A549 treated with Hydrocortisone at 1 μM for 4 hours (cell line): ENCODE data around the gene TSPEAR. TPM values are rescaled to one million over a fixed set of nuclear protein-coding genes. Genes with fewer than 3 reads are reported as not detected.

ENCODE experiments used
- total RNA-seq: library from RNA; stranded (reverse); fragments of 200-300 nt; extraction: Qiagen RNA extraction; gene quantifications from 5 replicates; pipeline ENCODE4 v1.2.3, GENCODE V29; 2022

Gene TSPEAR
- total RNA-seq, 1 experiment from 2014 or later, result not detected

DNA sequence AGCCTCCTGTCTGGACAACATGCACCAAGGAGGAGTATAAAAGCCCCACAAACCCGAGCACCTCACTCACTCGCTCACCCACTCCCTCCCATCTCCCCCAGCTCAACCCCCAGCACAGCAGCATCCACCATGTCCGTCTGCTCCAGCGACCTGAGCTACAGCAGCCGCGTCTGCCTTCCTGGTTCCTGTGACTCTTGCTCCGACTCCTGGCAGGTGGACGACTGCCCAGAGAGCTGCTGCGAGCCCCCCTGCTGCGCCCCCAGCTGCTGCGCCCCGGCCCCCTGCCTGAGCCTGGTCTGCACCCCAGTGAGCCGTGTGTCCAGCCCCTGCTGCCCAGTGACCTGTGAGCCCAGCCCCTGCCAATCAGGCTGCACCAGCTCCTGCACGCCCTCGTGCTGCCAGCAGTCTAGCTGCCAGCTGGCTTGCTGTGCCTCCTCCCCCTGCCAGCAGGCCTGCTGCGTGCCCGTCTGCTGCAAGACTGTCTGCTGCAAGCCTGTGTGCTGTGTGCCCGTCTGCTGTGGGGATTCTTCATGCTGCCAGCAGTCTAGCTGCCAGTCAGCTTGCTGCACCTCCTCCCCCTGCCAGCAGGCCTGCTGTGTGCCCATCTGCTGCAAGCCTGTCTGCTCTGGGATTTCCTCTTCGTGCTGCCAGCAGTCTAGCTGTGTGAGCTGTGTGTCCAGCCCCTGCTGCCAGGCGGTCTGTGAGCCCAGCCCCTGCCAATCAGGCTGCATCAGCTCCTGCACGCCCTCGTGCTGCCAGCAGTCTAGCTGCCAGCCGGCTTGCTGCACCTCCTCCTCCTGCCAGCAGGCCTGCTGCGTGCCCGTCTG lies 137.5 kb downstream of the TSPEAR start, which contains the start of gene KRTAP10-4:
KRTAP10-4 (plus strand) TSS at position 100 of the 827 bp plus-strand sequence; CDS start at position 130, 30 bp downstream.

DNA sequence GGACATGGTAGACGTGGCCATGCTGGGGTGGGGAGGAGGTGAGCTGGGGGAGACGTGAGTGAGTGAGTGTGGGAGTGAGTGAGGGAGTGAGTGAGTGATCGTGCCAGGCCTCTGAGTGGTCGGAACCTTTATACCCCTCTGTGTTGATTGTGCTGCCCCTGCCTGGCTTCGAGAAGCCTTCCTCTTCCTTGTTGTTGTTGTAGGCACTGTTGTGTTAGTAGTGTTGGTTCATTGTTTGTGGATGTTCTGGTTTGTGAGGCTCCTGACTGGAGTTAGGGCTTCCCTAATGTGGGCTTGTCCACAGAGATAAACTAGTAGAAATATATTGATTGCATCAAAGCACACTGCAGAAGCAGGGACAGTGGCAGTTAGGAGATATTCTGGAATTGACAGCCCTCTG lies 152.7 kb downstream of the TSPEAR start, which contains the start of gene KRTAP10-3:
KRTAP10-3 (minus strand) TSS at position 101 of the 400 bp plus-strand sequence; CDS start at position 21, 80 bp downstream.

DNA sequence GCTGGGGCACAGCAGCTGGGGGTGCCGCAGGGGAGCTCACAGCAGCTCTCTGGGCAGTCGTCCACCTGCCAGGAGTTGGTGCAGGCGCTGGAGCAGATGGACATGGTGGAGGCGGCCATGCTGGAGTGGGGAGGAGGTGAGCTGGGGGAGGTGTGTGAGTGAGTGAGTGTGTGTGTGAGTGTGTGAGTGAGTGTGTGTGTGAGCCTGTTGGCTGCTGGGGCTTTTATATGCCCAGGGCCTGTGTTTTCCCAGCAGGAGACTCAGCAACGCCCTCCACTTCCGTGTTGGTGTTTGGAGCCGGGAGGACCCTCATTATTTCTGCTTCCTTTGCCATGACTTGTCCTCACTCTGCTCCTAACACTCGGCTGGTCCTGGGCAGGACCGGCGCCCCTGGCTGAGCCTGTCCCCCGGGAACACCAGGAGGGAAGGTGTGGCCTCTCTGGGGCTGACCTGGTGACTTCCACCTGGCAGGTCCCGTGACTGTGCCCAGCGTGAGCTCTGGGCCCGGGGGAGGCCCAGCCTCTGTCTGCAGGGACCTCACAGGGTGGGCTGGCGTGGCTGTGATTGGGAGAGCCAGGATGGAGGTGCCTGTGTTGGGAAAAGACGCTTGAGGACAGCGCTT lies 159.9 kb downstream of the TSPEAR start, which contains the start of gene KRTAP10-2:
KRTAP10-2 (minus strand) TSS at position 166 of the 622 bp plus-strand sequence; CDS start at position 119, 47 bp downstream.

DNA sequence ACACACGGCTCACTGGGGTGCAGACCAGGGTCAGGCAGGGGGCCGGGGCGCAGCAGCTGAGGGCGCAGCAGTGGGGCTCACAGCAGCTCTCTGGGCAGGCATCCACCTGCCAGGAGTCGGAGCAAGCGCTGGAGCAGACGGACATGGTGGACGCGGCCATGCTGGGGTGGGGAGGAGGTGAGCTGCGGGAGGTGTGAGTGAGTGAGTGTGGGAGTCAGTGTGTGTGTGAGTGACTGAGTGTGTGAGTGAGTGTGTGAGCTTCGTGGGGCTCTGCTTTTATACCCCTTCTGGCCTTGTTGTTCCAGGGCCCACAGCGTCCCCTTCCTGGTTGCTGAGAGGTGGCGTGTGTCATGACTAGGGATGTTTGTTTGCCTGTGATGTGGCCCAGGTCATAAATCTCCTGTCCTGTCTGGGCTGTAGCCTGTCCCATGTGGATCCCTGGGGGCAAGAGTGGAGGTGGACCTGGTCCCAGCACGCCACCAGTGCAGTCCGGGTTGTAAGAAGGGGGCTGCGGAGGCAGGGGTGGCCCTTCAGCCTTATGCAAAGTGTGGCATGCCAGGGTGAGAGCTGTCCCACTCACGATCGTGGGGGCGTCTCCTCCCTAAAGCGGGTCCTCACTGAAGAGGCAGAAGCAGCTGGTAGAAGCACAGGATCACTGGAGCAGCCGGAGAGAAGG lies 171.2 kb downstream of the TSPEAR start, which contains the start of gene KRTAP10-1:
KRTAP10-1 (minus strand) TSS at position 205 of the 676 bp plus-strand sequence; CDS start at position 160, 45 bp downstream.

DNA sequence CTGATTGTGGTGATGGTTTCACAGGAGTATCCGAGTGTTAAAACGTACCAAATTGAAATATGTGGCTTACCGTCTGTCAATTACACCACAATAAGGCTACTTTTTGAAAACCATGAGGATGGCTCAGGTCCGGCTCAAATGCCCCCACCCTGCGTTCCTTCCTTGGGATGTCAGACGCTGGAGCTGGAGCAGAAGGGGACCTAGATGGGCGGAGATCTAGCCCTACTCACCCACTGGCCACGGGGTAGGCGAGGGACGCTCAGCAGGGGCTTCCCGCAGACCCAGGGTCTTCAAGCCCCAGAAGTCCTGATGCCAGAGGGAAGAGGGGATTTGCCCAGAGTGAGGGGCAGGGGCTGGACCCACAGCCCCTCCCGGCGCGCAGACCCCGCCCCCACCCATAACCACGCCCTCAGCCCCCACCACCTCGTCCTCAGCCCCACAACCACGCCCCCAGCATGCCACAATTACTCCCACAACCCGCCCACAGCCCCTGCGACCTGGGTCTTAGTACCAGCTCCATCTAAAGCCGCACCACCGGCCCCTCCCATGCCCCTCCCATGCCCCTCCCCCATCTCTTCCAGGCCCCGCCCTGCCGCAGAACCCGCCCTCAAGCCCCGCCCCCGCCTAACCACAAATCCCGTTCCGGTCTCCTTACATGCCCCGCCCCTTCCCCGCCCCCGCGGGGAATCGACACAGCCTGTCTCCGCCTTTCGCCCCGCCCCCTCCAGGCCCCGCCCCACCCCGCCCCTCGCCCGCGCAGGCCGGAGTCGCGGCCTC lies 256.4 kb downstream of the TSPEAR start, which contains the start of gene LRRC3:
LRRC3 (plus strand) TSS at position 764 of the 777 bp plus-strand sequence. CDS start 1,135 bp downstream, outside the sequence.

Other genes with a start within 250 kb of the TSPEAR start
- gene KRTAP10-1, start 171.4 kb downstream of the TSPEAR start, total RNA-seq, result not detected in 5 replicates
- gene KRTAP10-2, start 160.1 kb downstream of the TSPEAR start, total RNA-seq, result not detected in 5 replicates
- not detected in 5 replicates for gene KRTAP10-3, start 152.8 kb downstream of the TSPEAR start, total RNA-seq
- not detected in 5 replicates for gene KRTAP10-4, start 137.8 kb downstream of the TSPEAR start, total RNA-seq
- gene KRTAP10-5, start 131.0 kb downstream of the TSPEAR start, total RNA-seq, result not detected in 5 replicates
- not detected in 5 replicates for gene KRTAP10-6, start 119.1 kb downstream of the TSPEAR start, total RNA-seq
- gene KRTAP10-7, start 111.0 kb downstream of the TSPEAR start, total RNA-seq, result not detected in 5 replicates
- not detected in 5 replicates for gene KRTAP10-8, start 99.5 kb downstream of the TSPEAR start, total RNA-seq
- not detected in 5 replicates for gene KRTAP10-9, start 84.5 kb downstream of the TSPEAR start, total RNA-seq
- gene KRTAP10-10, start 74.2 kb downstream of the TSPEAR start, total RNA-seq, result not detected in 5 replicates
- gene KRTAP10-11, start 65.2 kb downstream of the TSPEAR start, total RNA-seq, result not detected in 5 replicates
- not detected in 5 replicates for gene KRTAP12-4, start 56.9 kb downstream of the TSPEAR start, total RNA-seq
- gene KRTAP12-3, start 53.6 kb downstream of the TSPEAR start, total RNA-seq, result not detected in 5 replicates
- not detected in 5 replicates for gene KRTAP12-2, start 44.6 kb downstream of the TSPEAR start, total RNA-seq
- not detected in 5 replicates for gene KRTAP12-1, start 29.4 kb downstream of the TSPEAR start, total RNA-seq
- not detected in 5 replicates for gene KRTAP10-12, start 14.4 kb downstream of the TSPEAR start, total RNA-seq
- 29.1 to 37.8 TPM (median 33.0 TPM) in 5 replicates for gene UBE2G2, start 90.2 kb upstream of the TSPEAR start, total RNA-seq
- gene SUMO3, start 106.5 kb upstream of the TSPEAR start, total RNA-seq, result 59.7 to 71.5 TPM (median 62.8 TPM) in 5 replicates
- 93.4 to 99.8 TPM (median 97.7 TPM) in 5 replicates for gene PTTG1IP, start 162.1 kb upstream of the TSPEAR start, total RNA-seq
- gene ITGB2, start 209.3 kb upstream of the TSPEAR start, total RNA-seq, result 0.46 to 0.90 TPM (median 0.77 TPM) in 5 replicates
- 40.0 to 59.7 TPM (median 57.9 TPM) in 5 replicates for gene SLX9, start 228.5 kb upstream of the TSPEAR start, total RNA-seq